22Rv1 (cell line): Measurements from ENCODE around the gene LRPAP1.
"Not testable (repeated sequence)": the region's sequence is repeated elsewhere in the genome, so short reads cannot be mapped to it uniquely, and the experiment has no call there.

ENCODE experiments used
- H3K27ac ChIP-seq: fragments of 450-650 bp; 2 replicates; pipeline ENCODE4 v1.5.1; 2017
- ZFX ChIP-seq: fragments of 450-650 bp; IDR thresholded peaks from 2 replicates; pipeline ENCODE4 v1.6.1; 2017; ENCODE audit warnings: antibody characterized with exemption, borderline replicate concordance
- TF ChIP-seq, protein P1 (sequence below): fragments of 450-650 bp; IDR thresholded peaks from 2 replicates; pipeline ENCODE4 v1.5.1; 2017; ENCODE audit warnings: mild to moderate bottlenecking

The LRPAP1 gene

DNA sequence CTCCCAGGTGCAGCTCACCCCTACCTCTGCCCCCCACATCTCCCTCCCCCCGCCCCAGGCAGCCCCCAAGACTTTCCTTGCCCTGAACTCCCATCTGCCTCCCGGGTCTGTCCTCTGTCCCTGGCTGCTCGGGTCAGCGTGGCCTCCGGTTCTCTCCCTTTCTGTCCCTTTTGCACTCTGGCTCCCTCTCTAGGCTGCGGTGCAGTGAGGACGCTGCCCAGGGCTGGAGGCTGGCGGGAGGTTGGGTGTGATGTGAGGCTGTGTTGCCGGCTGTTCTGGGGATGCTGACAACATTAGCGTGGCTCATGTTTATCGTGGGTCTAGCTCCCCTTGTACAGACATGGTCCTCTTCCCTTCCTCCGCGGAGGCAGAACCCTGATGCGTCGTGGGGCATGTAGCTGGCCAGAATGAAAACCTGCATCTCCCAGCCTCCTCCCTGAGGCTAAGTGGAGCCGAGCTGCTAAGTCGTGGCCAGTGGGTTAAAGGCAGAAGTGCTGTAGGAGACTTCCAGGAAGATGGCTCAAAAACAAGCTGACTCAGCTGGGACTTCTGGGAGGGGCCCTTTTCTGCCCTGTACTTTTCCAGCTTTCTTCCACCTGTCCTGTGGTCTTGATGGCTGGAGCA lies 24.1 kb upstream of the LRPAP1 start:
- not testable (repeated sequence) for H3K27ac ChIP-seq
- TF ChIP-seq, protein P1, sequence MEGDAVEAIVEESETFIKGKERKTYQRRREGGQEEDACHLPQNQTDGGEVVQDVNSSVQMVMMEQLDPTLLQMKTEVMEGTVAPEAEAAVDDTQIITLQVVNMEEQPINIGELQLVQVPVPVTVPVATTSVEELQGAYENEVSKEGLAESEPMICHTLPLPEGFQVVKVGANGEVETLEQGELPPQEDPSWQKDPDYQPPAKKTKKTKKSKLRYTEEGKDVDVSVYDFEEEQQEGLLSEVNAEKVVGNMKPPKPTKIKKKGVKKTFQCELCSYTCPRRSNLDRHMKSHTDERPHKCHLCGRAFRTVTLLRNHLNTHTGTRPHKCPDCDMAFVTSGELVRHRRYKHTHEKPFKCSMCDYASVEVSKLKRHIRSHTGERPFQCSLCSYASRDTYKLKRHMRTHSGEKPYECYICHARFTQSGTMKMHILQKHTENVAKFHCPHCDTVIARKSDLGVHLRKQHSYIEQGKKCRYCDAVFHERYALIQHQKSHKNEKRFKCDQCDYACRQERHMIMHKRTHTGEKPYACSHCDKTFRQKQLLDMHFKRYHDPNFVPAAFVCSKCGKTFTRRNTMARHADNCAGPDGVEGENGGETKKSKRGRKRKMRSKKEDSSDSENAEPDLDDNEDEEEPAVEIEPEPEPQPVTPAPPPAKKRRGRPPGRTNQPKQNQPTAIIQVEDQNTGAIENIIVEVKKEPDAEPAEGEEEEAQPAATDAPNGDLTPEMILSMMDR: peak; percentile 47

DNA sequence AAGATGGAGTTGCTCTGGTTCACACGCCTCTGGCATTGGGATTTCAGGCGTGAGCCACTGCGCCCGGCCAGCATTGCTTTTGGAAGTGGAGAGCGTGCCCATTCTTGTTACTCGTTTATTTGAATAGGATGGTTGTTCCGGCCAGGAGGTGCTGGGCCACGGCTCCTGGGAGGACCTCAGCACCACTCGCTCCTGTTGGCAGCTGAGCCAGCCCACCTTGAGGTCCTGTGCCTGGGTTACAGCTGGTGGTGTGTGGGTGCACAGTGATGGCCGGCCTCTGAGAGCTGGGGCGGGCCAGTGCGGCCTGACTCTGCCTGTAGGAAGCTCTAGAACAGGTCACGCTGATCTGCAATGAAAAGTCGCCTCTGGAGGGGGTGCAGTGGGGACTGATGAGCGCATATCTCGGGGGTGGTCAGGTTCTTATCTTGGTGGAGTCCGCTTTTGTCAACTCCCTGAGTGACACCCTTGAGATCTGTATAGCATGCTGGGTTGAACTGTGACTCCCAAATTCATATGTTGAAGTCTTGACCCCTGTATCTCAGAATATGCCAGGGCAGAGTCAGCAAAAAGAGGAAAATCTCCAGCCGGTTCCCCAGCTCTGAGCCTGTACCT lies 23.3 kb upstream of the LRPAP1 start:
- H3K27ac ChIP-seq: not testable (repeated sequence)

DNA sequence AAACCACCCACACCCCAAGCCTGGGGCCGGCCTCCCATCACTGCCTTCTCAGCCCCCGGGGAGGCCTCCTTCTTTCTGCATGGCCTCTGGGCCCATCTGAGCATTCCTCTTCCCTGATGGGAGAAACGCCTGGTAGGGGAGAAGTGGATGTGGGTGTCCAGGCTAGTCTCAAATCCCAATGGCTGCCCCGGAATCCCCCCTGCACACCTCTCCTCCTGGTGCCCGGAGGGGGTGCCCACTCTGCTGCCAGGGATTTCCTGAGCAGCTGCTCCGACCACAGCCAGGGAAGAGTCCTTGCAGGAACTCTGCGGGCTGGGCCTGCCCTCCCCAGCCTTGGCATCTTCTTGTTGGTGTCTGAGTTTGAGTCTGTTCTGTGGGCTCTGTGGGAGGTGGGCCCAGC lies 19.1 kb upstream of the LRPAP1 start:
- H3K27ac ChIP-seq: not testable (repeated sequence)

DNA sequence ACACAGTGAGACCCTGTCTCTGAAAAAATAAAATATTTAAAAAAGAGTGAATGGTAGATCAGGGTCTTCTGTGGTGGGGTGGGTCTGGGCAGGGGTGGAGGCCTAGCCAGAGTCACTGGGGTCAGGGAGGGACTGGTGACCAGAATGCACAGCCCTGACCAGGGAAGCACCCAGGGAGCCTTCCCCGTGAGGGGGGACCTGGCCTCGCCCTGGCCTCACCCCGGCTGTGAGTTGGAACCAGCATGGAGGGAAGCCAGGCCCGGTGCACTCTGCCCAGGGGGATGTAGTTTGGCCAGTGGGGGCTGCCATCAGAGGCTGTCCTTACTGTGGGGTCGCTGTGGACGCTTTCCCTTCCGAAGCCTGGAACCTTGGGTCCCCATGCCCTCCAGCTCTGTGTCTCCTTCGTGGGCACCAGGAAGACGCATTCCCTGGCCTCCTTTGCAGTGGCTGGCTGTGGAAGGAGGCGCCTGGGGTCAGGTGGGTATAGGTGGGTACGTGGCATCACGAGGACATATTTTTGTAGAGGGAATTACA lies 18.6 kb upstream of the LRPAP1 start:
- not testable (repeated sequence) for H3K27ac ChIP-seq

DNA sequence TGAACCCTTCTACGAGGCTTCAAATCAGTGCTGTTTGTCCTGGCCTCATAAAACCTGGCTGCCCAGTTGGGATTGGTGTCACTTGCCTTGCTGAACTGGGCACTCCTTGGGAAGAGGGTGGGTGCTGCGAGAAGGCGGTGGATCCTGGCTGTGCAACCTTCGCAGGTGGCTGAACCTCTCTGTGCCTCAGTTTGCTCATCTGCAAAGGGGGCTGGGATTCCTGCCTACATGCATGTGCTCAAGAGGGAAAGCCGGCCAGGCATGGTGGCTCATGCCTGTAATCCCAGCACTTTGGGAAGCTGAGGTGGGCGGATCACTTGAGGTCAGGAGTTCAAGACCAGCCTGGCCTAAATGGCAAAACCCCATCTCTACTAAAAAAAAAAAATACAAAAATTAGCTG lies 17.8 kb upstream of the LRPAP1 start:
- H3K27ac ChIP-seq: not testable (repeated sequence)

DNA sequence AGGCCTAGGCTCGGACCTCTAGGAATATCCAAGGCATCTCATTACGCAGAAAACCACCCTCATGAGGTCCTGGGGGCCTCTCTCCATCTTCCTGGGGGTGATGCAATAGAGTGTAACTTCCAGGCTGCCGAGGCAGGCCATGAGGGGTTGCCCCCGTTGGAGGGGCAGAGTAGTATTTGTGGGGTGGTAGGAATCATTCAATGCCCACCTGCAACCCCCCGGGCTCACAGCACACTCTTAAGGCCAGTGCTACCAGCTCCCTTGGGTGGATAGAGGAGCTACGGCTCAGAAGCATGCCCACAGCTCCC lies 17.4 kb upstream of the LRPAP1 start:
- H3K27ac ChIP-seq: not testable (repeated sequence)

DNA sequence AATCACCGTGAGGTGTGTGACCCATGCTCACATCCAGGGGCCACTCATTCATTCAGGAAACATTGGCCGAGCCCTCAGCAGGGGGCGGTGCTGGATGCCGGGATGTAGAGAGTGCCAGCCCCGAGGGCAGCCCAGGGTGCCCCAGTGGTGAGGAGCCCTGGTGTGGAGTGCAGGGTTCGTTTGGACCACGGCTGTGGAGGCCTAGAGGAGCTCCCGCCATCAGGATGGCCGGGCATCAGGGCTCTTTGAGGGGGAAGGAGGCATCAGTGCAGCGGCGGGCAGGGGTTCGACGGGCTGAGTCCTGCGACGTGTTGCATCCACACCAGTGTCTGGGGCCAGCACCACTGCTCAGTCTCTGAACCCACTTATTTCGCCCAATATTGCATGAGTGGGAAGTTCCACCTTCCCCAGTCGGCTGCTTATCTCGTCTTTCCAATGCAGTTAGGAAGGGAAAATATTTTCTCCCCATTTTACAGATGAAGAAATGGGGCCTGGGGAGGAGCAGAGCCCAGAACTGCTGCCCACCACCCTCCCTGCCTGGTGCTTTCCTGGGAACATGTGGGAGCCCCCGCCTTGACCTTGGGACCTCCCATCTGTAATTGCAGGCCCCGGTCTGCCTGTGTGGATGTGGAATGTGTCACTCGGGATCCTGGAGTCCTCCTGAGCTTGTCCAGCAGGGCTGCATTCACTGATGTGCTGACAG lies 16.9 kb upstream of the LRPAP1 start:
- H3K27ac ChIP-seq: not testable (repeated sequence)

DNA sequence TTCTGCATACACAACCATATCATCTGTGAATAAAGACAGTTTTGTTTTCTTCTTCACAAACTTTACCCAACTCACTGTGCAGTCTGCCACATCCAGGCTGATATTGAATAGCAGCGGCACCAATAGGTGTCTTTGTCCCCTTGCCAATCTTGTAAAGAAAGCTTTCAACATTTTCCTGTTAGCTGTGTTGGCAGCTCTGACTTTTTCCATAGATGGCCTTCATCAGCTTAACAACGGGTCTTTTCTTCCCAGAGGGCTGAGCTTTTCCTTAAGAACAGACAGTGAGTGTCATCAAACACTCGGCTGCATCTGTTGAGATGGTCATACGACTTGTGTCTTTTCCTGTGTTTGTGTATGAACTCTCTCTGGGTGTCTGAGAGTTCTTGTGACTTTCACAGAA lies 14.5 kb upstream of the LRPAP1 start:
- not testable (repeated sequence) for H3K27ac ChIP-seq

DNA sequence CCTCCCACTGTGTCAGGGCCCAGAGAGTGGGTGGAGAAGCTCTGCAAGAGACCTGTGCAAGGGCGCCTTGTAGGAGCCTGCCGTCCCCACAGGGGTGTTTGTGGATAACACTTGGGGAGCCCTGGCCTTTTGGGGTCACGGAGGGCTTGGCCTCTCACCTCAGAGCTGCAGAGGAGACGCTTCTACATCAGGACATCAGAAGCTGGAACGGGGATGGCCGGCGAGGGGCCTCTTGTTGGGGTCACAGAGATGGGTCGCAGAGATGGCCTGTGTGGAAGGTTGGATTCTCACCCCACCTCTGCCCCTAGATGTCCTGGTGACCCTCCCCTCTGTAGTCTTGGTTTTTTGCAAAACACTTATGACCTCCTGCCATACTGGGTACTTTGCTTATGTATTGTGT lies 13.1 kb upstream of the LRPAP1 start:
- not testable (repeated sequence) for H3K27ac ChIP-seq

DNA sequence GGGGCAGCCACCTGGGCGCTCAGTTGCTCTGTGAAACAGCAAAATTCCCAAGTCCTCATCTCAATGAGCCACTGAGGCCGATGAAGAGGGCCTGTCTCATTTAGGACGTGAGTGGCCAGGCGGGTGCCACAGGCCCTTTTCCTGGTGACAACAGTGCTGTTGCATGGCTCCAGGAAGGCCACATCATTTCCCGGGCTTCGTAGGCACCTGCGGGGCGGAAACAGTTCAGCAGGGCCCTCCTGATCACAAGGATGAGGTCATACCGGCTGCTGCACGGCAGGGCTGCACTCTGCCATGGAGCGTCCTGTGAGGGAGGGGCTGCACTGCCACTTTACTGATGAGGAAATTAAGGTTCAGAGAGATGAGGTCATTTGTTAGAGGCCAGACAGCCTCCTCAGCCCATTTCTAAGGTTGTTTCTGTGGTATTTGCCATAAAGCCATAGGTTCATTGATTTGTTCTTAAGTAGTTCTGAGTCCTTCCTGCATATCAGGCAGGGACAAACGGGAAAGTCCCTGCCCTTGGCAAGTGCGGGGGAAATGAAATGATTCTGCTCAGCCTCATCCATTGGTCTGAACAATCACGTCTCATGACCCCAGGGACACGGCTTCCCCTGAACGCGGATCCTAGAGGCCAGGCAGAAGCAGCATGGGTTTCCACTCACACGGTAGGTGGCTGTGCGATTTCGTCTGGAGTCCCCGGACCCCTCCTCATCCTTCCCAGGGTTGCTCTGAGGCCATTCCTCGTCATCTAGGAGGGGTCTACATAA lies 12.2 kb upstream of the LRPAP1 start:
- not testable (repeated sequence) for H3K27ac ChIP-seq

DNA sequence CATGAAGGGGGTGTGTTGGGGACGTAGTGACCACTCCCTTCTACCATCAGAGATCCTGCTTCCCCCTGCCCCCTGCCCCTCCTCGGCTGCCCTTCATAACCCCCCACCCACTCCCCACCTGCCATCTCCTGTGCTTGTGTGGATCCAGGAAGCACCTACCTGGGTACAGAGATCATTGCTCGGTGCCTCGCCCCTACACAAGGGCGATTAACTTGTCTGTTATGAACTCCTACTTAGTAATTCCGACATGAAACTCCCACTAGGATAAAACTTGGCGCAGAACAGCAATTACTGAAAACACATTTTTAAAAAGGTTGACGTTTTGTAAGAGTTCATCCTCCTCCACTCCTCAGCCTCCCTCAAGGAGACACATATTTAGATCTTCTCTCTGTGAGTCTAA lies 11.2 kb upstream of the LRPAP1 start:
- H3K27ac ChIP-seq: not testable (repeated sequence)

DNA sequence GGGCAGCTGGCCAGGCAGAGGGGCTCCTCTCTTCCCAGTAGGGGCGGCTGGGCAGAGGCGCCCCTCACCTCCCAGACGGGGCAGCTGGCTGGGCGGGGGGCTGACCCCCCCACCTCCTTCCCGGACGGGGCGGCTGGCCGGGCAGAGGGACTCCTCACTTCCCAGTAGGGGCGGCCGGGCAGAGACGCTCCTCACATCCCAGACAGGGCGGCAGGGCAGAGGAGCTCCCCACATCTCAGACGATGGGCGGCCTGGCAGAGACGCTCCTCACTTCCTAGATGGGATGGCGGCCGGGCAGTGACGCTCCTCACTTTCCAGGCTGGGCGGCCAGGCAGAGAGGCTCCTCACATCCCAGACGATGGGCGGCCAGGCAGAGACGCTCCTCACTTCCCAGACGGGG lies 6.7 kb upstream of the LRPAP1 start:
- not testable (repeated sequence) for H3K27ac ChIP-seq

DNA sequence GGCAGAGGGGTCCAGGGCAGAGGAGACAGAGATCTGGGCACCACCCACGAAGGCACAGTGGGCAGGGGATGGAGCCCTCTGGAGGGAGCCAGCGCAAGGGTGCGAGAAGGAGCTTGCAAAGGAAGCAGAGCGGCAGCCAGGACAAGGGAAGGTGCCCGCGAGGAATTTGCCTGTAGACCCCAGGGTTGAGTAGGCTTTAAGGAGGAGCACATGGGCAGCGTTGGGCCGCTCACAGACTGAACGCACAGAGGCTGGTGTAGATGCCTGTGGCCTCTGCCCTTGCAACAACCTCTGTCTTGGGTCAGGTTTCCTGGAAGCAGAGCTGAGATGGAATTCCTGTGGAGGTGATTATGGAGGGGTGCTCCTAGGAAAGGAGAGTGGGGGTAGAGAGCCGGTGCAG lies 3.6 kb upstream of the LRPAP1 start:
- H3K27ac ChIP-seq: not testable (repeated sequence)

DNA sequence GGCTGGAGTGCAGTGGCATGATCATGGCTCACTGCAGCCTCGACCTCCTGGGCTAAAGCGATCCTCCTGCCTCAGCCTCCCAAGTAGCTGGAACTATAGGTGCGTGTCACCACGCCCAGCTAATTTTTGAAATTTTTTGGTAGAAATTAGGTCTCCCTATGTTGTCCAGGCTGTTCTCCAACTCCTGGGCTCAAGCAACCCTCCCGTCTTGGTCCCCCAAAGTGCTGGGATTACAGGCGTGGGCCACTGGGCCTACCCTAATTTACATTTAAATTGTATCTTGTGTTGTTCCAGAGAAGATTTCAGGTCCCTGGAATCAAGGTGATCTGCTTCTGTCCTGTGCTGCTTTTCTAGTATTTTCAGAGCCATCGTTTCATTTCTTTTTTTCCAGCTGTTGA lies 1.2 kb upstream of the LRPAP1 start:
- TF ChIP-seq ZFX: no peak
- TF ChIP-seq, protein P1: no peak
- H3K27ac ChIP-seq: no peak overlapping the region
